ENCODE measurements around the gene ABHD17B.

GRCh38 chr9:71911908-71912335 is 929 bp upstream of the ABHD17B start:
- TF ChIP-seq CTCF (IDR thresholded peaks at IDR 0.05) (no peak), POLR2A (IDR thresholded peaks at IDR 0.05) (no peak)
